Activated gamma-delta T cell treated with Interleukin-2 at 50 U/mL for 16 hours (primary cell): Measurements from ENCODE around the gene THSD4.

Experiments
- DNase-seq: peaks from one replicate; pipeline ENCODE4 v3.0.0-alpha.2; 2020

THSD4 gene

GRCh38 chr15:71603379-71603778, 488.1 kb downstream of the THSD4 start:
- no peak for DNase-seq

GRCh38 chr15:71607383-71607782, 492.1 kb downstream of the THSD4 start:
- no peak for DNase-seq

- DNase-seq, result no peak
Observed at GRCh38 chr15:71610728-71611552, 495.7 kb downstream of the THSD4 start.

GRCh38 chr15:71611553-71612396, 496.5 kb downstream of the THSD4 start:
- no peak for DNase-seq

- DNase-seq, result no peak
Observed at GRCh38 chr15:71612397-71612722, 497.1 kb downstream of the THSD4 start.

GRCh38 chr15:71612869-71613268, 497.6 kb downstream of the THSD4 start:
- no peak for DNase-seq

- no peak for DNase-seq
Observed at GRCh38 chr15:71623111-71623510, 507.8 kb downstream of the THSD4 start.

- DNase-seq, result no peak
Observed at GRCh38 chr15:71626596-71627088, 511.4 kb downstream of the THSD4 start.

- DNase-seq, result no peak
Observed at GRCh38 chr15:71627188-71627587, 511.9 kb downstream of the THSD4 start.

- no peak for DNase-seq
Observed at GRCh38 chr15:71627604-71628003, 512.3 kb downstream of the THSD4 start.

GRCh38 chr15:71628988-71629770, 513.9 kb downstream of the THSD4 start:
- DNase-seq, result no peak

- DNase-seq, result no peak
Observed at GRCh38 chr15:71629781-71630474, 514.7 kb downstream of the THSD4 start.

- DNase-seq, result no peak
Observed at GRCh38 chr15:71630475-71630809, 515.2 kb downstream of the THSD4 start.

GRCh38 chr15:71632576-71633195, 517.4 kb downstream of the THSD4 start:
- DNase-seq, result no peak

- no peak for DNase-seq
Observed at GRCh38 chr15:71634820-71635560, 519.7 kb downstream of the THSD4 start.

- no peak for DNase-seq
Observed at GRCh38 chr15:71635735-71636134, 520.5 kb downstream of the THSD4 start.

GRCh38 chr15:71638876-71639275, 523.6 kb downstream of the THSD4 start:
- DNase-seq, result no peak

GRCh38 chr15:71639471-71639870, 524.2 kb downstream of the THSD4 start:
- no peak for DNase-seq

- DNase-seq, result no peak
Observed at GRCh38 chr15:71643918-71644317, 528.6 kb downstream of the THSD4 start.

- no peak for DNase-seq
Observed at GRCh38 chr15:71646767-71647486, 531.7 kb downstream of the THSD4 start.

- DNase-seq, result no peak
Observed at GRCh38 chr15:71647487-71647808, 532.2 kb downstream of the THSD4 start.
